HCEC 1CT (cell line): Measurements from ENCODE around the gene DNAH14.
"Not testable (repeated sequence)": the region's sequence is repeated elsewhere in the genome, so short reads cannot be mapped to it uniquely, and the experiment has no call there.

Source experiments
- DNase-seq: peaks from one replicate; pipeline ENCODE4 v3.0.0-alpha.2; 2017

DNAH14 gene

GRCh38 chr1:225260319-225260718 lies 330.8 kb downstream of the DNAH14 start:
- no peak for DNase-seq

GRCh38 chr1:225277445-225277844 lies 348.0 kb downstream of the DNAH14 start:
- DNase-seq: no peak

GRCh38 chr1:225280563-225280962 lies 351.1 kb downstream of the DNAH14 start:
- DNase-seq: no peak

- DNase-seq: no peak
Observed at GRCh38 chr1:225290244-225290643, 360.8 kb downstream of the DNAH14 start.

- DNase-seq: peak; percentile 19
Observed at GRCh38 chr1:225299624-225300023, 370.1 kb downstream of the DNAH14 start.

GRCh38 chr1:225300381-225300780 lies 370.9 kb downstream of the DNAH14 start:
- DNase-seq: no peak

GRCh38 chr1:225304996-225305395 lies 375.5 kb downstream of the DNAH14 start:
- DNase-seq: no peak

GRCh38 chr1:225310544-225310943 lies 381.1 kb downstream of the DNAH14 start:
- not testable (repeated sequence) for DNase-seq

- peak; percentile 41 for DNase-seq
Observed at GRCh38 chr1:225318706-225319575, 389.5 kb downstream of the DNAH14 start.

GRCh38 chr1:225319871-225320270 lies 390.4 kb downstream of the DNAH14 start:
- DNase-seq: no peak

- DNase-seq: no peak
Observed at GRCh38 chr1:225321784-225322183, 392.3 kb downstream of the DNAH14 start.

GRCh38 chr1:225329041-225329440 lies 399.6 kb downstream of the DNAH14 start:
- DNase-seq: peak; percentile 59

- not testable (repeated sequence) for DNase-seq
Observed at GRCh38 chr1:225329996-225330395, 400.5 kb downstream of the DNAH14 start.

GRCh38 chr1:225332686-225333085 lies 403.2 kb downstream of the DNAH14 start:
- no peak for DNase-seq

GRCh38 chr1:225335098-225335778 lies 405.8 kb downstream of the DNAH14 start:
- DNase-seq: not testable (repeated sequence)

- DNase-seq: no peak
Observed at GRCh38 chr1:225338545-225338944, 409.1 kb downstream of the DNAH14 start.

- no peak for DNase-seq
Observed at GRCh38 chr1:225341642-225342041, 412.2 kb downstream of the DNAH14 start.

- DNase-seq: no peak
Observed at GRCh38 chr1:225342695-225343094, 413.2 kb downstream of the DNAH14 start.

- peak; percentile 48 for DNase-seq
Observed at GRCh38 chr1:225343618-225344017, 414.1 kb downstream of the DNAH14 start.

- DNase-seq: no peak
Observed at GRCh38 chr1:225347123-225347683, 417.7 kb downstream of the DNAH14 start.

GRCh38 chr1:225348400-225348799 lies 418.9 kb downstream of the DNAH14 start:
- no peak for DNase-seq

GRCh38 chr1:225349826-225350225 lies 420.4 kb downstream of the DNAH14 start:
- DNase-seq: no peak

- no peak for DNase-seq
Observed at GRCh38 chr1:225350872-225351271, 421.4 kb downstream of the DNAH14 start.

GRCh38 chr1:225354906-225355305 lies 425.4 kb downstream of the DNAH14 start:
- no peak for DNase-seq
